HepG2 (cell line): ENCODE data around the gene RHBDF2. TPM values are rescaled to one million over a fixed set of nuclear protein-coding genes. Genes with fewer than 3 reads are reported as not detected.
A peak's percentile ranks its signal among the peaks of the same experiment; 100 is the strongest.

Experiments used
- AKAP8 ChIP-seq: sonication (generic); formaldehyde crosslinking; IDR thresholded peaks from 2 replicates; pipeline ENCODE4 v1.5.1; 2020; ENCODE audit warnings: mild to moderate bottlenecking, missing genetic modification reagents
- CREBL2 ChIP-seq: sonication (generic); formaldehyde crosslinking; IDR thresholded peaks from 2 replicates; pipeline ENCODE4 v1.8.1; 2023; ENCODE audit warnings: missing genetic modification reagents, mild to moderate bottlenecking, borderline replicate concordance
- FOXP1 ChIP-seq, 2 experiments: fragments of 450-650 bp in 1 of 2; IDR thresholded peaks; 2 replicates each; pipeline ENCODE4 v1.6.1; 2017 to 2018; ENCODE audit warnings: antibody characterized with exemption in 1 of 2
- GABPA ChIP-seq, 2 experiments: IDR thresholded peaks; 2 replicates each; pipeline ENCODE4 v1.6.1; 2011 to 2016; ENCODE audit warnings: low read depth in 2 of 2, low read length in 1 of 2, missing biosample characterization in 1 of 2, missing genetic modification characterization in 1 of 2
- HDAC2 ChIP-seq: sonication (generic); formaldehyde crosslinking; IDR thresholded peaks from 2 replicates; pipeline ENCODE4 v1.4.0; 2020; ENCODE audit warnings: missing genetic modification reagents
- HINFP ChIP-seq: sonication (generic); formaldehyde crosslinking; IDR thresholded peaks from 2 replicates; pipeline ENCODE4 v1.4.0; 2020; ENCODE audit warnings: low read depth, mild to moderate bottlenecking, missing genetic modification reagents
- HNRNPK ChIP-seq: fragments of 200-400 bp; formaldehyde crosslinking; IDR thresholded peaks from 2 replicates; pipeline ENCODE4 v1.6.1; 2018; ENCODE audit warnings: low read length, low read depth, moderate library complexity, mild to moderate bottlenecking; ENCODE audit not compliant: poor library complexity, severe bottlenecking
- MLX ChIP-seq: IDR thresholded peaks from 2 replicates; pipeline ENCODE4 v1.6.1; 2016
- RAD51 ChIP-seq: fragments of 450-650 bp; IDR thresholded peaks from 2 replicates; pipeline ENCODE4 v1.6.1; 2016; ENCODE audit warnings: borderline replicate concordance
- SAFB2 ChIP-seq: sonication (generic); formaldehyde crosslinking; IDR thresholded peaks from 2 replicates; pipeline ENCODE4 v1.5.1; 2020; ENCODE audit warnings: missing genetic modification reagents, low read depth, mild to moderate bottlenecking, borderline replicate concordance
- TCF12 ChIP-seq, 2 experiments: fragments of 450-650 bp in 1 of 2; sonication (generic) in 1 of 2; formaldehyde crosslinking in 1 of 2; IDR thresholded peaks; 2 replicates each; pipeline versions ENCODE4 v1.6.1 to v1.8.0; 2017 to 2022; ENCODE audit warnings: antibody characterized with exemption in 1 of 2, mild to moderate bottlenecking in 1 of 2, missing genetic modification reagents in 1 of 2, moderate library complexity in 1 of 2
- ZBTB1 ChIP-seq: sonication (generic); formaldehyde crosslinking; IDR thresholded peaks from 2 replicates; pipeline ENCODE4 v1.4.0; 2020; ENCODE audit warnings: missing genetic modification reagents, borderline replicate concordance
- ZBTB4 ChIP-seq: sonication (generic); formaldehyde crosslinking; IDR thresholded peaks from 2 replicates; pipeline ENCODE4 v1.4.0; 2020; ENCODE audit warnings: missing genetic modification reagents, mild to moderate bottlenecking, borderline replicate concordance
- ZBTB7A ChIP-seq: sonication (generic); formaldehyde crosslinking; IDR thresholded peaks from 2 replicates; pipeline ENCODE4 v1.8.0; 2022; ENCODE audit warnings: mild to moderate bottlenecking, missing genetic modification reagents
- ZMAT3 ChIP-seq: sonication (generic); formaldehyde crosslinking; conservative IDR thresholded peaks from 2 replicates; pipeline ENCODE4 v1.7.0; 2021; ENCODE audit warnings: missing genetic modification reagents
- ZNF207 ChIP-seq: fragments of 450-650 bp; IDR thresholded peaks from 2 replicates; pipeline ENCODE4 v1.6.1; 2016; ENCODE audit warnings: antibody characterized with exemption, borderline replicate concordance
- ZNF280B ChIP-seq: sonication (generic); formaldehyde crosslinking; IDR thresholded peaks from 2 replicates; pipeline ENCODE4 v1.5.0; 2020; ENCODE audit warnings: missing genetic modification reagents, mild to moderate bottlenecking, borderline replicate concordance
- ZNF343 ChIP-seq: sonication (generic); formaldehyde crosslinking; IDR thresholded peaks from 2 replicates; pipeline ENCODE4 v1.4.0; 2020; ENCODE audit warnings: mild to moderate bottlenecking, missing genetic modification reagents
- ZNF547 ChIP-seq: sonication (generic); formaldehyde crosslinking; IDR thresholded peaks from 2 replicates; pipeline ENCODE4 v1.5.1; 2020; ENCODE audit warnings: mild to moderate bottlenecking, missing genetic modification reagents
- ZNF878 ChIP-seq: sonication (generic); formaldehyde crosslinking; IDR thresholded peaks from 2 replicates; pipeline ENCODE4 v1.8.1; 2023; ENCODE audit warnings: mild to moderate bottlenecking, missing genetic modification reagents, moderate library complexity
- ZSCAN31 ChIP-seq: sonication (generic); formaldehyde crosslinking; IDR thresholded peaks from 2 replicates; pipeline ENCODE4 v1.5.0; 2020; ENCODE audit warnings: low read depth, mild to moderate bottlenecking, missing genetic modification reagents
- polyA plus RNA-seq, 8 experiments: library from polyadenylated mRNA; depleted of rRNA in 3 of 8; stranded (reverse) in 7 of 8; unstranded in 1 of 8; fragments of >200 nt; fragmentation: Illumina TruSeq in 4 of 8; extraction: Trizol in 4 of 8; gene quantifications; 2 replicates each; pipeline versions ENCODE4 v1.2.1 to v1.2.3, GENCODE V29; 2011 to 2016; ENCODE audit warnings: low read depth in 4 of 8, missing spikeins in 1 of 8, mixed read lengths in 1 of 8; ENCODE audit not compliant: insufficient read depth in 1 of 8
- total RNA-seq, 5 experiments: library from RNA; depleted of rRNA; stranded (reverse); fragments of >200 nt; fragmentation: Illumina TruSeq; extraction: Trizol; gene quantifications; 2 replicates each; pipeline ENCODE4 v1.2.3, GENCODE V29; 2016; ENCODE audit warnings: low read depth in 1 of 5

The RHBDF2 gene
- total and polyA plus RNA-seq, 2 of the 13 experiments (the other 11 are each of a cell fraction or from before 2014, with no cell fraction given) = 7.8 to 24.2 TPM

GRCh38 chr17:76452660-76453430, 48.4 kb downstream of the RHBDF2 start, which contains the start of gene UBE2O (continued):
- TF ChIP-seq ZSCAN31 (CRISPR knock-in tag) (peak; percentile 96), ZNF343 (CRISPR knock-in tag) (no peak), HNRNPK (peak; percentile 79), ZBTB7A (peak; percentile 56; the same call in 1 of the 2 replicates), RAD51 (no peak), MLX (CRISPR knock-in tag) (no peak), ZBTB4 (no peak), GABPA (IDR thresholded peaks at IDR 0.05; ENCODE audit: low read depth, low read length) (no peak), GABPA (CRISPR knock-in tag; IDR thresholded peaks at IDR 0.05; ENCODE audit: low read depth) (no peak), TCF12 (IDR thresholded peaks at IDR 0.05) (no peak), TCF12 (CRISPR knock-in tag; IDR thresholded peaks at IDR 0.05) (peak; percentile 81; the same call in 1 of the 2 replicates), ZNF280B (CRISPR knock-in tag) (no peak), FOXP1 (IDR thresholded peaks at IDR 0.05) (no peak), FOXP1 (CRISPR knock-in tag; IDR thresholded peaks at IDR 0.05) (no peak), HINFP (CRISPR knock-in tag) (0 out of 2 replicates have a peak, but pooled peaks have one; percentile 33), SAFB2 (peak; percentile 95), CREBL2 (CRISPR knock-in tag) (no peak), ZNF207 (no peak), ZNF547 (CRISPR knock-in tag) (peak; percentile 73; the same call in 1 of the 2 replicates), AKAP8 (CRISPR knock-in tag) (no peak; the same call in 1 of the 2 replicates), ZNF878 (CRISPR knock-in tag) (no peak), ZMAT3 (no peak; the same call in 1 of the 2 replicates), ZBTB1 (no peak), HDAC2 (peak; percentile 72; the same call in 1 of the 2 replicates)
